Ectodermal cell (in vitro differentiated cells): ENCODE results near the gene SALL1.

Experiments
- H3K27ac ChIP-seq: 2 replicates; pipeline ENCODE4 v1.7.0; 2013; ENCODE audit warnings: mild to moderate bottlenecking, low read depth, low read length; ENCODE audit not compliant: insufficient read depth, poor library complexity, severe bottlenecking
- H3K27me3 ChIP-seq: 2 replicates; pipeline ENCODE4 v1.7.0; 2013; ENCODE audit warnings: mild to moderate bottlenecking, low read length; ENCODE audit not compliant: insufficient read depth, control insufficient read depth, poor library complexity, severe bottlenecking
- H3K36me3 ChIP-seq: one replicate; pipeline ENCODE4 v1.7.0; 2013; ENCODE audit warnings: low read length; ENCODE audit not compliant: control insufficient read depth, insufficient read depth
- H3K4me1 ChIP-seq: one replicate; pipeline ENCODE4 v1.7.0; 2013; ENCODE audit warnings: low read length; ENCODE audit not compliant: control insufficient read depth, insufficient read depth
- H3K4me3 ChIP-seq: 2 replicates; pipeline ENCODE4 v1.7.0; 2013; ENCODE audit warnings: low read depth, low read length, control low read depth; ENCODE audit not compliant: insufficient read depth
- H3K9me3 ChIP-seq: 2 replicates; pipeline ENCODE4 v1.7.0; 2013; ENCODE audit warnings: mild to moderate bottlenecking, low read length, moderate library complexity; ENCODE audit not compliant: control insufficient read depth
- WGBS, 2 experiments: methylation state at CpG; one replicate each; pipeline ENCODE4 v1.1.7; 2013; ENCODE audit warnings: missing lambda C conversion rate in 2 of 2; 5-methylcytosine and 5-hydroxymethylcytosine counted together

Gene SALL1

GRCh38 chr16:51131619-51132018, 19.5 kb downstream of the SALL1 start:
- WGBS, 2 experiments: 94 to 95% methylated on average over 11 of the region's 11 CpGs

GRCh38 chr16:51129105-51129504, 22.0 kb downstream of the SALL1 start:
- Histone ChIP-seq H3K9me3 (no peaks in the 10 kb centered on the region), H3K36me3 (no peaks in the 10 kb centered on the region), H3K4me3 (no peak overlapping the region), H3K4me1 (peaks cover 13% of the 10 kb centered on the region), H3K27me3 (no peaks in the 10 kb centered on the region), H3K27ac (no peak overlapping the region)
- WGBS, 2 experiments: 58 to 70% methylated on average over 8 of the region's 8 CpGs

More at GRCh38 chr16:51131619-51132018, 19.5 kb downstream of the SALL1 start:
- no peak overlapping the region for H3K4me3 ChIP-seq
- H3K4me1 ChIP-seq: peaks cover 16% of the 10 kb centered on the region
- no peaks in the 10 kb centered on the region for H3K9me3 ChIP-seq
- H3K36me3 ChIP-seq: no peaks in the 10 kb centered on the region
- no peaks in the 10 kb centered on the region for H3K27me3 ChIP-seq
- no peak overlapping the region for H3K27ac ChIP-seq

GRCh38 chr16:51125992-51126391, 25.1 kb downstream of the SALL1 start:
- 83 to 92% methylated on average over 5 of the region's 5 CpGs for WGBS, 2 experiments
- Histone ChIP-seq H3K9me3 (no peaks in the 10 kb centered on the region), H3K27ac (no peak overlapping the region), H3K4me3 (no peak overlapping the region), H3K27me3 (no peaks in the 10 kb centered on the region), H3K4me1 (peaks cover 5% of the 10 kb centered on the region), H3K36me3 (no peaks in the 10 kb centered on the region)

- H3K4me1 ChIP-seq: peaks cover 9% of the 10 kb centered on the region
- H3K4me3 ChIP-seq: no peak overlapping the region
- H3K27ac ChIP-seq: no peak overlapping the region
- H3K9me3 ChIP-seq: no peaks in the 10 kb centered on the region
- 96 to 97% methylated on average over 3 of the region's 3 CpGs for WGBS, 2 experiments
- H3K36me3 ChIP-seq: no peaks in the 10 kb centered on the region
- no peaks in the 10 kb centered on the region for H3K27me3 ChIP-seq
Observed at GRCh38 chr16:51124896-51125295, 26.2 kb downstream of the SALL1 start.

- Histone ChIP-seq H3K27ac (no peak overlapping the region), H3K27me3 (no peaks in the 10 kb centered on the region), H3K9me3 (no peaks in the 10 kb centered on the region), H3K4me1 (peaks cover 22% of the 10 kb centered on the region), H3K4me3 (no peak overlapping the region), H3K36me3 (no peaks in the 10 kb centered on the region)
- WGBS, 2 experiments: 26 to 29% methylated on average over 7 of the region's 7 CpGs
Observed at GRCh38 chr16:51121850-51122249, 29.2 kb downstream of the SALL1 start.

GRCh38 chr16:51120730-51121347, 30.2 kb downstream of the SALL1 start:
- Histone ChIP-seq H3K27me3 (no peaks in the 10 kb centered on the region), H3K4me3 (no peak overlapping the region), H3K27ac (no peak overlapping the region), H3K4me1 (peaks cover 29% of the 10 kb centered on the region), H3K36me3 (no peaks in the 10 kb centered on the region), H3K9me3 (no peaks in the 10 kb centered on the region)
- WGBS, 2 experiments: 60 to 91% methylated on average over 2 to 3 of the region's 3 CpGs

- Histone ChIP-seq H3K9me3 (no peaks in the 10 kb centered on the region), H3K4me3 (no peak overlapping the region), H3K36me3 (no peaks in the 10 kb centered on the region), H3K27me3 (no peaks in the 10 kb centered on the region), H3K27ac (no peak overlapping the region), H3K4me1 (peaks cover 35% of the 10 kb centered on the region)
- WGBS, 2 experiments: 85 to 92% methylated on average over 6 of the region's 6 CpGs
Observed at GRCh38 chr16:51119973-51120729, 30.9 kb downstream of the SALL1 start.

GRCh38 chr16:51119556-51119955, 31.5 kb downstream of the SALL1 start:
- Histone ChIP-seq H3K4me3 (no peak overlapping the region), H3K4me1 (peaks cover 38% of the 10 kb centered on the region), H3K27me3 (no peaks in the 10 kb centered on the region), H3K36me3 (no peaks in the 10 kb centered on the region), H3K27ac (no peak overlapping the region), H3K9me3 (no peaks in the 10 kb centered on the region)
- 79 to 80% methylated on average over 8 of the region's 8 CpGs for WGBS, 2 experiments

GRCh38 chr16:51116353-51116752, 34.7 kb downstream of the SALL1 start:
- no peaks in the 10 kb centered on the region for H3K36me3 ChIP-seq
- H3K27ac ChIP-seq: no peak overlapping the region
- H3K9me3 ChIP-seq: no peaks in the 10 kb centered on the region
- H3K27me3 ChIP-seq: peaks cover 24% of the 10 kb centered on the region
- peaks cover 47% of the 10 kb centered on the region for H3K4me1 ChIP-seq
- no peak overlapping the region for H3K4me3 ChIP-seq
- 61 to 62% methylated on average over 4 of the region's 4 CpGs for WGBS, 2 experiments

- WGBS, 2 experiments: 26 to 30% methylated on average over 9 of the region's 9 CpGs
- Histone ChIP-seq H3K4me1 (peaks cover 40% of the 10 kb centered on the region), H3K4me3 (no peak overlapping the region), H3K27ac (no peak overlapping the region), H3K36me3 (no peaks in the 10 kb centered on the region), H3K27me3 (peaks cover 24% of the 10 kb centered on the region), H3K9me3 (no peaks in the 10 kb centered on the region)
Observed at GRCh38 chr16:51114382-51114781, 36.7 kb downstream of the SALL1 start.
